Endothelial cell of umbilical vein (primary cell): ENCODE measurements around the gene CUX1.

Experiments used
- CTCF ChIP-seq, 2 donors: IDR thresholded peaks; 1 replicate in 1 of 2; 2 replicates in 1 of 2; pipeline ENCODE4 v1.5.1; 2011; ENCODE audit warnings: low read length in 2 of 2, mild to moderate bottlenecking in 2 of 2, moderate library complexity in 2 of 2, control low read depth in 1 of 2, inconsistent platforms in 1 of 2, low read depth in 1 of 2; ENCODE audit not compliant: insufficient read depth in 1 of 2; ENCODE audit errors: extremely low read depth in 1 of 2
- EZH2 ChIP-seq: IDR thresholded peaks from 2 replicates; pipeline ENCODE4 v1.6.1; 2012; ENCODE audit warnings: borderline replicate concordance, low read depth, mild to moderate bottlenecking, moderate library complexity, low read length, inconsistent platforms; ENCODE audit not compliant: severe bottlenecking

GRCh38 chr7:101814991-101815825 is 2.2 kb upstream of the CUX1 start:
- TF ChIP-seq EZH2 (no peak), CTCF (IDR thresholded peaks at IDR 0.05; ENCODE audit: extremely low read depth in 1 of 2, insufficient read depth in 1 of 2, low read depth in 1 of 2, low read length in 2 of 2) (peak in 1 of 2 donors; percentile 49)
